PFSK-1 (cell line): Measurements from ENCODE around the gene PPP3CA.

Source experiments
- TAF1 ChIP-seq: IDR thresholded peaks from 2 replicates; pipeline ENCODE4 v1.6.1; 2012; ENCODE audit warnings: low read length, control low read depth, borderline replicate concordance; ENCODE audit not compliant: insufficient read depth
- TF ChIP-seq, protein P1 (sequence below), 2 experiments: IDR thresholded peaks; 2 replicates each; pipeline versions ENCODE4 v1.6.1 to v1.8.0; 2011 to 2012; ENCODE audit warnings: low read depth in 2 of 2, low read length in 2 of 2, control low read depth in 1 of 2, inconsistent platforms in 1 of 2, mild to moderate bottlenecking in 1 of 2, moderate library complexity in 1 of 2; ENCODE audit not compliant: insufficient read depth in 1 of 2

DNA sequence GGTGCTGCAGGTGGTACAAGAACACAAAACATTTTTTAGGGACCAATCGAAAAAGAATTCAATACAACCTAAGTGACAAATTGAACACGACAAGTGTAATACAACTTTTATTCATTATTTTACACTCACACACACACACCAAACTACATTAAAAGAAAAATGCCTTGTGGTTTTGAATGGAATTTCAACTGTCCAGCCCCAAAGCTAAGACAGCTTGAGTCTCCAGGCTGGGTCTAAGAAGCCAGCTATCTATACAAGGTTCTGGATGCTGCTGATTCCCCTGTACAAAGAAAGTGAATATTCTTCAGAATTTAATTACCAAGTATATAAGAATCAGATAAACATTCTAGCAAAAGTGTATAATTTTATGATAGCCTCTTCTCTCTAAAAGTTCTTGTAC is 118.2 kb downstream of the PPP3CA start:
- no peak for TF ChIP-seq TAF1
- TF ChIP-seq, protein P1, sequence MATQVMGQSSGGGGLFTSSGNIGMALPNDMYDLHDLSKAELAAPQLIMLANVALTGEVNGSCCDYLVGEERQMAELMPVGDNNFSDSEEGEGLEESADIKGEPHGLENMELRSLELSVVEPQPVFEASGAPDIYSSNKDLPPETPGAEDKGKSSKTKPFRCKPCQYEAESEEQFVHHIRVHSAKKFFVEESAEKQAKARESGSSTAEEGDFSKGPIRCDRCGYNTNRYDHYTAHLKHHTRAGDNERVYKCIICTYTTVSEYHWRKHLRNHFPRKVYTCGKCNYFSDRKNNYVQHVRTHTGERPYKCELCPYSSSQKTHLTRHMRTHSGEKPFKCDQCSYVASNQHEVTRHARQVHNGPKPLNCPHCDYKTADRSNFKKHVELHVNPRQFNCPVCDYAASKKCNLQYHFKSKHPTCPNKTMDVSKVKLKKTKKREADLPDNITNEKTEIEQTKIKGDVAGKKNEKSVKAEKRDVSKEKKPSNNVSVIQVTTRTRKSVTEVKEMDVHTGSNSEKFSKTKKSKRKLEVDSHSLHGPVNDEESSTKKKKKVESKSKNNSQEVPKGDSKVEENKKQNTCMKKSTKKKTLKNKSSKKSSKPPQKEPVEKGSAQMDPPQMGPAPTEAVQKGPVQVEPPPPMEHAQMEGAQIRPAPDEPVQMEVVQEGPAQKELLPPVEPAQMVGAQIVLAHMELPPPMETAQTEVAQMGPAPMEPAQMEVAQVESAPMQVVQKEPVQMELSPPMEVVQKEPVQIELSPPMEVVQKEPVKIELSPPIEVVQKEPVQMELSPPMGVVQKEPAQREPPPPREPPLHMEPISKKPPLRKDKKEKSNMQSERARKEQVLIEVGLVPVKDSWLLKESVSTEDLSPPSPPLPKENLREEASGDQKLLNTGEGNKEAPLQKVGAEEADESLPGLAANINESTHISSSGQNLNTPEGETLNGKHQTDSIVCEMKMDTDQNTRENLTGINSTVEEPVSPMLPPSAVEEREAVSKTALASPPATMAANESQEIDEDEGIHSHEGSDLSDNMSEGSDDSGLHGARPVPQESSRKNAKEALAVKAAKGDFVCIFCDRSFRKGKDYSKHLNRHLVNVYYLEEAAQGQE (IDR thresholded peaks at IDR 0.05; ENCODE audit: insufficient read depth in 1 of 2, low read depth in 2 of 2, low read length in 2 of 2) = no peak
